KOPT-K1 (cell line): ENCODE results near the gene BCDIN3D.
"Not testable (repeated sequence)": the region's sequence is repeated elsewhere in the genome, so short reads cannot be mapped to it uniquely, and the experiment has no call there.

Source experiments
- H3K27ac ChIP-seq: fragments of 200-600 bp; sonication (generic); 2 replicates; pipeline ENCODE4 v1.5.1; 2016; ENCODE audit warnings: antibody characterized with exemption, mild to moderate bottlenecking, low read depth, low read length; ENCODE audit not compliant: poor library complexity, severe bottlenecking
- H3K36me3 ChIP-seq: fragments of 200-600 bp; sonication (generic); 2 replicates; pipeline ENCODE4 v1.5.1; 2017; ENCODE audit warnings: antibody characterized with exemption, mild to moderate bottlenecking, low read length, moderate library complexity; ENCODE audit not compliant: insufficient read depth
- H3K9me3 ChIP-seq: fragments of 200-600 bp; sonication (generic); 2 replicates; pipeline ENCODE4 v1.5.1; 2017; ENCODE audit warnings: antibody characterized with exemption, low read length, mild to moderate bottlenecking; ENCODE audit not compliant: insufficient read depth, poor library complexity, severe bottlenecking

The BCDIN3D gene

GRCh38 chr12:49882248-49882850 is 39.4 kb upstream of the BCDIN3D start:
- Histone ChIP-seq H3K9me3 (peaks cover 5% of the 10 kb centered on the region), H3K36me3 (no peaks in the 10 kb centered on the region), H3K27ac (no peak overlapping the region)

GRCh38 chr12:49881415-49882247 is 38.7 kb upstream of the BCDIN3D start:
- Histone ChIP-seq H3K36me3 (no peaks in the 10 kb centered on the region), H3K27ac (no peak overlapping the region), H3K9me3 (peaks cover 5% of the 10 kb centered on the region)

GRCh38 chr12:49880756-49881414 is 38.0 kb upstream of the BCDIN3D start:
- Histone ChIP-seq H3K27ac (no peak overlapping the region), H3K36me3 (no peaks in the 10 kb centered on the region), H3K9me3 (peaks cover 5% of the 10 kb centered on the region)

- not testable (repeated sequence) for H3K27ac ChIP-seq, H3K36me3 ChIP-seq, H3K9me3 ChIP-seq
These were observed 36.2 kb upstream of the BCDIN3D start for GRCh38 chr12:49879065-49879464.

- peaks cover 5% of the 10 kb centered on the region for H3K9me3 ChIP-seq
- H3K27ac ChIP-seq = no peak overlapping the region
- no peaks in the 10 kb centered on the region for H3K36me3 ChIP-seq
These were observed 35.1 kb upstream of the BCDIN3D start for GRCh38 chr12:49878021-49878420.

GRCh38 chr12:49877066-49877465 is 34.2 kb upstream of the BCDIN3D start:
- no peaks in the 10 kb centered on the region for H3K36me3 ChIP-seq
- H3K27ac ChIP-seq = no peak overlapping the region
- peaks cover 5% of the 10 kb centered on the region for H3K9me3 ChIP-seq

GRCh38 chr12:49876070-49876469 is 33.2 kb upstream of the BCDIN3D start:
- Histone ChIP-seq H3K9me3 (peaks cover 5% of the 10 kb centered on the region), H3K27ac (no peak overlapping the region), H3K36me3 (no peaks in the 10 kb centered on the region)

- Histone ChIP-seq H3K27ac (no peak overlapping the region), H3K36me3 (no peaks in the 10 kb centered on the region), H3K9me3 (peaks cover 5% of the 10 kb centered on the region)
These were observed 32.3 kb upstream of the BCDIN3D start for GRCh38 chr12:49875115-49875720.

- no peak overlapping the region for H3K27ac ChIP-seq
- H3K36me3 ChIP-seq = no peaks in the 10 kb centered on the region
- H3K9me3 ChIP-seq = no peaks in the 10 kb centered on the region
These were observed 31.4 kb upstream of the BCDIN3D start for GRCh38 chr12:49874142-49874897.

GRCh38 chr12:49873361-49873934 is 30.5 kb upstream of the BCDIN3D start:
- H3K9me3 ChIP-seq = no peaks in the 10 kb centered on the region
- H3K27ac ChIP-seq = no peak overlapping the region
- H3K36me3 ChIP-seq = no peaks in the 10 kb centered on the region

- Histone ChIP-seq H3K27ac (no peak overlapping the region), H3K36me3 (no peaks in the 10 kb centered on the region)
These were observed 29.9 kb upstream of the BCDIN3D start for GRCh38 chr12:49872781-49873181.

GRCh38 chr12:49872381-49872780 is 29.5 kb upstream of the BCDIN3D start:
- Histone ChIP-seq H3K27ac (no peak overlapping the region), H3K36me3 (no peaks in the 10 kb centered on the region), H3K9me3 (no peaks in the 10 kb centered on the region)

More at GRCh38 chr12:49872781-49873181, 29.9 kb upstream of the BCDIN3D start:
- no peaks in the 10 kb centered on the region for H3K9me3 ChIP-seq

- H3K27ac ChIP-seq, H3K9me3 ChIP-seq, H3K36me3 ChIP-seq: not testable (repeated sequence)
These were observed 28.9 kb upstream of the BCDIN3D start for GRCh38 chr12:49871811-49872251.

GRCh38 chr12:49871263-49871561 is 28.3 kb upstream of the BCDIN3D start:
- H3K27ac ChIP-seq = no peak overlapping the region
- H3K9me3 ChIP-seq = no peaks in the 10 kb centered on the region
- H3K36me3 ChIP-seq = no peaks in the 10 kb centered on the region
